Fibroblast of gingiva (primary cell): ENCODE measurements around the gene CNPY4.

Experiments used
- DNase-seq: peaks from one replicate; pipeline ENCODE4 v3.0.0-alpha.2; 2011; ENCODE audit warnings: low read depth

CNPY4 gene

DNA sequence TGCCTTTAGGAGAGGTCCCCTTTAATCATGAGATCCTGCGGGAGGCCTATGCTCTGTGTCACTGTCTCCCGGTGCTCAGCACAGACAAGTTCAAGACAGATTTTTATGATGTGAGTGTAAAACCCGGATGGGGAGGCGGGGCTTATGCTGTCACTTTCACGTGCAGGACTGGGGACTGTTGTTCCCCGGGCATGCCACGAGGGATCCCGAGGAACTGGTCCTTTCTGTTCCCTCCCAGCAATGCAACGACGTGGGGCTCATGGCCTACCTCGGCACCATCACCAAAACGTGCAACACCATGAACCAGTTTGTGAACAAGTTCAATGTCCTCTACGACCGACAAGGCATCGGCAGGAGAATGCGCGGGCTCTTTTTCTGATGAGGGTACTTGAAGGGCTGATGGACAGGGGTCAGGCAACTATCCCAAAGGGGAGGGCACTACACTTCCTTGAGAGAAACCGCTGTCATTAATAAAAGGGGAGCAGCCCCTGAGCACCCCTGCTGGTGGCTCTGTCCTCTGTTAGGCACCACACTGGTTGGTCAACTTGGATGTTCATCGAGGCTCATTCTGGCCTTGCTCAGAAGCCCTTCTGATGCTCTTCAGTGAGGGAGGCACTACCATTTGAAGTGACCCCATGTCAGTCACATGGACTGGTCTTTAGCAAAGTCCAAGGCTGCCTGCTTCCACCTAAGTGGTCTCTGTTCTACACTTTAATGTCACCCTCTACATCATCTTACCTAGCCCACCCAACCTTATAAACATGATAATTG lies 27.8 kb upstream of the CNPY4 start:
- DNase-seq: no peak

DNA sequence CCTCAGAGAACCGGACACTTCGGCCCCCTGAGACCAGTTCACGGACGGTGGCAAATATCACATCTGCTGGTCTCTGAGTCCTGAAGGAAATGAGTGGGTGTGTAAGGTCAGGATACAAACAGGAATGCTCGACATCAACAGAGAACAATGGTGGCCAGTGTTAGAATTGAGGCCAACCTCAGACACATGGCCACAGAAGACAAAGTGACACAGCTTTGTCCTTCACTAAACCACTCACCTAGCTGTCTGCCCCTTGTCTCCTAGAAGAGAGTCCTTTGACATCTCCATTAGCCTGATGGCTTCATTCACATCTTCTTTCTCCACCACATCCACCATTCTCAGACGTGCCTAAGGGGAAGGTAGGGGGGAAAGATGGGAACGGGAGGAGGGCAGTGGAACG lies 26.4 kb upstream of the CNPY4 start:
- DNase-seq: no peak

- no peak for DNase-seq
Observed at GRCh38 chr7:100093498-100093897, 25.9 kb upstream of the CNPY4 start.

GRCh38 chr7:100093925-100094486 lies 25.4 kb upstream of the CNPY4 start:
- DNase-seq: no peak

DNA sequence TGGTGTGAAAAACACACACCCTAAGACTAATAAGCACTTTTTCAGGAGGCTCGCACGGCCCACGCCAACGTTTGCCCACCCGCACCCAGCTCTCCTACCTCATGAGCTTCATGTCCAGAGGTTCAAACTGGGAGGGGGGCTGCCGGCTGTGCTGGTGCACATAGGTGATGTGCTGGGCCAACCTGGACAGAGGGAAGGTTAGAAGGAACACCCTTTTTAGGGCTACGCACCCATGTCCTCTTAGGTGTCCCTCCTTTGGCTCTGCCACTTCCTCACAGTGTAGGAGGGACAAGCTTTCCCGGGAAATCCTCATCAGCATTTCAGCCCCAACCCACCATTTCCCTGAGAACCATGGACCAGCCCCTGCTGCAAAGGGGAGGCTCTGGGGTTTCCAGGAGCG lies 24.1 kb upstream of the CNPY4 start:
- DNase-seq: no peak

- no peak for DNase-seq
Observed at GRCh38 chr7:100095704-100096103, 23.7 kb upstream of the CNPY4 start.

GRCh38 chr7:100098913-100099312 lies 20.5 kb upstream of the CNPY4 start:
- DNase-seq: no peak

DNA sequence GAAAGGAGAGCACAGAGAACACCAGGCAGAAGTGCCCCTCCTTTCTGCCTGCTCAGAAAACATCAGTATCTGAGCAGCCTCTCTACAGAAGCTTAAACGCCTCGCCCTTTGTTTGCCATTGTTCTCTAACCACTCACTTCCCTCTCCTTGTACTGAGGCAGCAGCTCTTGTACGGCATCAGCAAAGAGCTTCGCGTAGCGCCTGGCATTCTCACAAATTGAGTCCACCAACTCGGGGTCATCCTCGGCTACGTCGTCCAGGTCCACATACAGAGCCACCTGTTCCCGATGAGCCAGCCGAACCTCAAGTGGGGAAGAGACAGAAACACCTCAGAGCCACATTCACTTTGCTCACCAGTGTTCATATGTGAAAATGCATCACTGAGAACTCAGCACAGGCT lies 20.0 kb upstream of the CNPY4 start:
- DNase-seq: no peak

- DNase-seq: peak; percentile 100
Observed at GRCh38 chr7:100100420-100101015, 18.9 kb upstream of the CNPY4 start.

GRCh38 chr7:100101016-100101862 lies 18.2 kb upstream of the CNPY4 start, which contains the start of the genes AP4M1 and MCM7:
Gene AP4M1, plus strand, starts transcription at chr7:100101643. Its CDS starts 72 bp downstream, at chr7:100101715.
Gene MCM7, minus strand, starts transcription at chr7:100101397. Its CDS starts 103 bp downstream, at chr7:100101294.
- DNase-seq: peak; percentile 100

- DNase-seq: no peak
Observed at GRCh38 chr7:100102950-100103840, 16.2 kb upstream of the CNPY4 start.

- DNase-seq: no peak
Observed at GRCh38 chr7:100105534-100105933, 13.9 kb upstream of the CNPY4 start.

- DNase-seq: no peak
Observed at GRCh38 chr7:100106633-100107032, 12.8 kb upstream of the CNPY4 start.

GRCh38 chr7:100107125-100107737 lies 12.2 kb upstream of the CNPY4 start:
- no peak for DNase-seq

DNA sequence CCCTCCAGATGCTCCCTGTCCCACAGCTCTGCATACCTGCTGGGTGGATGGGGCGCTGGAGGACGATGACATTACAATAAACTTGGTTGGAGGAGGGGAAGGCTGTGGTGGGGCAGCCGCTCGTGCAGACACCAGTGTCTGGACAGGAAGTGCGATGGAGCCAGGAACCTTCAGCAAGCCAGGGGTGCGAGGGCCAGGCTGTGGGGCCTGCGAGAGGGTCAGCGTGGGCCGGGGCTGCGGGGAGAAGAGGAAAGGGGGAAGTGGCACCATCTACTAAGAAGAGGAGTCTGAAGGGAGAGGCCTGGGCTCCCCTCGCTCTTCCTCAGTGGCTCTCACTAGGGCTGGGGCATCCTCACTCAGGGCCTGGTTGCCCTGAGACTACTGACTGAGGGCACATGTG lies 11.5 kb upstream of the CNPY4 start:
- no peak for DNase-seq

DNA sequence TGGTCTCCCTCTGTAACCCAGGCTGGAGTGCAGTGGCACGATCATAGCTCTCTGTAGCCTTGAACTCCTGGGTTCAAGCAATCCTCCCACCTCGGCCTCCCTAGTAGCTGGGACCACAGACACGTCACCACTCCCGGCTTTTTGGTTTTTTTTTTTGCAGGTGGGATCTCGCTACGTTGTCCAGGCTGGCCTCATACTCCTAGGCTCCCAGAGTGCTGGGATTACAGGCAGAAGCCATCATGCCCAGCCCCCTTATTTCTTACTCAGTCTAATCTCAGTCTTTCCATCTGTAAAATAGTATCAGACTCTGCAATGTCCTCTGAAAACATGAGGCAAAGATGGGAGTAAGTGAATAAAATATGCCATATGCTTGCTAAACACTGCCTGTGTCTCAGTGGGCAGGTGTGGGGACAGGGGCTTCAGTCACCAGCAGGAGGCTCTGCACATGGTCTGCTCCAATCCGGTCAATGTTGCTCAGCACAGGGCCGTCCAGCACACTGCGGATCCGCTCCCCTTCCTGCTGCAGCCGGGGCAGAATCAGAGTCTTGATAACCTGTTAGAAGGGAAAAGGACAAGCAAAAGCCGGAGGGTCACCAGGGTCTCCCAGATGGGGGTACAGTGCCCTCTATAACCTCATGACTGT lies 9.8 kb upstream of the CNPY4 start:
- no peak for DNase-seq

DNA sequence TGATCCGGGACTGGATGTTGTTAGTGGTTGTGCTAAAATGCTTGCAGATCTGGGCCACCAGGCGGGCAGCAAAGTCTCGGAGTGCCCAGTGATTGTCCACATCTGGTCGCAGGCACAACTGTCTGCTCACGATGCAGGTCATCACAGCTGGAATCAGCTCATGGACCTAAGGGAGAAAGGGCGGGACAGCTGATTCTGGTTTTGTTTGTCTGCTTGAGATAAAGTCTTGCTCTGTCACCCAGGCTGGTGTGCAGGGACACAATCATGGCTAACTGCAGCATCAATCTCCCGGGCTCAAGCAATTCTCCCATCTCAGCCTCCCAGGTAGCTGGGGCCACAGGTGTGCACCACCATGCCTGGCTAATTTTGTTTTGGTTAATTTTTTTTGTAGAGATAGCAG lies 8.3 kb upstream of the CNPY4 start:
- no peak for DNase-seq

DNA sequence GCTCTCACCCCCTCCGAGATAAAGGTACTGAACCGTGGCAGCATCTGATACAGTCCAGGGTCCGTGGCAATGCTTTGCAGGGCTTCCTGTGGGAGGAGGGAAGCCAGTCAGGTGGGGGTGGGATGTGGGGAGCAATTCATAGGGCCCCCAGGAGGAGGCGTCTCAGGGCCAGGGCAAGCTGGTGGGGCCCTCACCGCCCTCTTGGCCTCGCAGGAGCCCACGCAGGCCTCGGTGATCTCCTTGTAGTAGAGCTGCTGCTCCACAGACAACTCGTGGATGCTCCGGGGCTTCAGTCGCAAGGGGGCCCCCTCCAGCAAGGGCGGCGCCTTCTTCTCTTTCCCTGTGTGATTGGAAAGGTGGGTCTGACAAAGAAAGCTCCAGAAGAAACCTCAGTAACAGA lies 7.5 kb upstream of the CNPY4 start:
- no peak for DNase-seq

DNA sequence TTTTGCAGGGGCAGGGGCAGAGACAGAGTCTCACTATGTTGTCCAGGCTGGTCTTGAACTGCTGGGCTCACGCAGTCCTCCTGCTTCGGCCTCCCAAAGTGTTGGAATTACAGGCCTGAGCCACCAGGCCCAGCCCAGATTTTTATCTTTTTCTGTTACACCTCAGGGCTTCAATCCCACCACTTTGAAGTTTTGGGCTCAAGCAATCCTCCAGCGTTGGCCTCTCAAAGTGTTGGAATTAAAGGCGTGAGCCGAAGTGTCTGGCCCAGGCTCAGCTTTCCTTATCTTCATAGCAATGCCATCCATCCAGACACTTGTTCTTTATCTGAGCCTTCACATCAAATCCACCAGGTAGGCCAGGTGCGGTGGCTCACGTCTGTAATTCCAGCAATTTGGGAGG lies 4.4 kb upstream of the CNPY4 start:
- no peak for DNase-seq

- no peak for DNase-seq
Observed at GRCh38 chr7:100118388-100119071, 904 bp upstream of the CNPY4 start.
